ENCODE results near the gene NKAPD1. TPM values are rescaled to one million over a fixed set of nuclear protein-coding genes. Genes with fewer than 3 reads are reported as not detected.

Gene NKAPD1
- total and polyA plus RNA-seq, 11 donors, result 4.2 to 12.5 (median 7.6) TPM

DNA sequence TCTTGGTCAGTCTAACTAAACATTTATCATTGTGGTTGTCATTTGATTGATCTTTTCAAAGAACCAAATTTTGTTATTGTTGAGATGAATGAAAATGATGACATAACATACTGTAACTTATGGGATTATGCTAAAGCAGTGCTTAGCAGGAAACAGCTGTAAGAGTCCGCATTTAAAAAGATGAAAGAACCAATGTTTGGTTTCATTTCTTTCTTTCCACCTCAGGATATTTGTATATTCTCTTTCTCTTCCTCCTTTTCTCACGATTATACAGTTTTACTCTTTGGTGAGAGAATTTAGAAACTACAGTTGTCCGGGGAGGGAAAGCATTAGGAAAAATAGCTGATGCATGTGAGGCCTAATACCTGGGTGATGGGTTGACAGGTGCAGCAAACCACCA is 23.4 kb upstream of the NKAPD1 start:
- DNase-seq, result no peak
- peaks cover 0 to 99% (median 82%) of the 10 kb centered on the region in 9 donors for H3K36me3 ChIP-seq
- H3K4me3 ChIP-seq, result no peak overlapping the region
- intact Hi-C loops (cut with DNase I), result no loop called here
- TF ChIP-seq POLR2A (IDR thresholded peaks at IDR 0.05) (no peak), CTCF (IDR thresholded peaks at IDR 0.05) (no peak)
- no peak for ATAC-seq
- WGBS, 4 donors, result 80 to 88% (median 83%) methylated on average over 3 of the region's 3 CpGs
- no peaks in the 10 kb centered on the region for H3K27me3 ChIP-seq
- H3K27ac ChIP-seq, result no peak overlapping the region
- peaks cover 0 to 6% (median 0%) of the 10 kb centered on the region in 12 donors for H3K9me3 ChIP-seq
- H3K4me1 ChIP-seq, result peaks cover 0 to 13% (median 0%) of the 10 kb centered on the region in 12 donors

GRCh38 chr11:112051768-112052167 is 22.3 kb upstream of the NKAPD1 start:
- H3K9me3 ChIP-seq, result peaks cover 0 to 6% (median 0%) of the 10 kb centered on the region in 12 donors
- no peaks in the 10 kb centered on the region for H3K27me3 ChIP-seq
- intact Hi-C loops (cut with DNase I), result no loop called here
- ATAC-seq (no peak), DNase-seq (no peak)
- H3K36me3 ChIP-seq, result peaks cover 0 to 99% (median 76%) of the 10 kb centered on the region in 9 donors
- peaks cover 0 to 13% (median 0%) of the 10 kb centered on the region in 12 donors for H3K4me1 ChIP-seq
- 65 to 71% (median 68%) methylated on average over 3 of the region's 3 CpGs for WGBS, 4 donors
- no peak overlapping the region for H3K27ac ChIP-seq
- no peak for TF ChIP-seq CTCF (IDR thresholded peaks at IDR 0.05)
- no peak for TF ChIP-seq POLR2A (IDR thresholded peaks at IDR 0.05)
- no peak overlapping the region for H3K4me3 ChIP-seq

DNA sequence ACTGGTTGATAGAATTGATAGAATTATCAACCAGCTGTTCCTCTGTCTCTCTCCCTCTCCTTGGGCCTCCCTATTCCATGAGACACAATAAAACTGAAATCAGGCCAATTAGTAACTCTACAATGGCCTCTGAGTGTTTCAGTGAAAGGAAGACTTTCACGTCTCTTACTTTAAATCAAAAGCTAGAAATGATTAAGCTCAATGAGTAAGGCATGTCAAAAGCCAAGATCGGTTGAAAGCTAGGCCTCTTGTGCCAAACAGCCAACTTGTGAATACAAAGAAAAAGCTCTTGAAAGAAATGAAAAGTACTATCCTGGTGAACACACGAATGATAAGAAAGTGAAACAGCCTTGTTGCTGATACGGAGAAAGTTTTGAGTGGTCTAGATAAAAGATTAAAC is 16.9 kb upstream of the NKAPD1 start:
- TF ChIP-seq POLR2A (IDR thresholded peaks at IDR 0.05), result no peak
- no peak for TF ChIP-seq CTCF (IDR thresholded peaks at IDR 0.05)
- intact Hi-C loops (cut with DNase I), result no loop called here
- Histone ChIP-seq H3K9me3 (no peaks in the 10 kb centered on the region), H3K4me1 (peaks cover 0 to 3% (median 0%) of the 10 kb centered on the region in 12 donors), H3K27ac (no peak overlapping the region), H3K4me3 (no peak overlapping the region), H3K27me3 (no peaks in the 10 kb centered on the region), H3K36me3 (peaks cover 0 to 98% (median 90%) of the 10 kb centered on the region in 9 donors)
- ATAC-seq, result no peak
- WGBS, 4 donors, result 57 to 71% (median 69%) methylated on average over 4 of the region's 4 CpGs
- no peak for DNase-seq

DNA sequence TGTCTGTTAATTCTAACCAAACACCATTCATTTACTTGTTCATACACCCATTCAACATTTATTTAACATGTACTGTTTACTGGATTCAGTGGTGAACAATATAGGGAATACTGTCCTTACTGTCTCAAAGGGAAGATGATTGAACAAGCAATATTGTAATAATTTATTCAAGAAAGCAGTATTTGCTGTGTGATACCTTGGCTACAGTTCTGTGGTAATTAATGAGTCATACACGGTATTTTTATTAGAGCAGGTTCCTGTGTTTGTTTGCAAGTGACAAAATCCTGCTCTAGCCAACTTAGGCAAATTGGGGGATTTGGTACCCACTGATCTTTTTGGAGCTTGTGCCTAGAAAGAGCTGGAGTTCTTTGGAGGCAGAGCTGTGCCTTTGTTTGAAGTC is 16.0 kb upstream of the NKAPD1 start:
- Histone ChIP-seq H3K36me3 (peaks cover 0 to 98% (median 90%) of the 10 kb centered on the region in 9 donors), H3K4me3 (no peak overlapping the region), H3K4me1 (peaks cover 0 to 3% (median 0%) of the 10 kb centered on the region in 12 donors), H3K27ac (no peak overlapping the region), H3K27me3 (no peaks in the 10 kb centered on the region), H3K9me3 (no peaks in the 10 kb centered on the region)
- no peak for TF ChIP-seq POLR2A (IDR thresholded peaks at IDR 0.05)
- TF ChIP-seq CTCF (IDR thresholded peaks at IDR 0.05), result no peak
- no peak for ATAC-seq
- no peak for DNase-seq
- intact Hi-C loops (cut with DNase I), result no loop called here
- WGBS, 4 donors, result 47 to 56% (median 53%) methylated on average over 1 of the region's 1 CpG

Measured in heart left ventricle (tissue), 16 donors.